ENCODE data around the gene SCAPER.

Gene SCAPER

GRCh38 chr15:76347482-76348055 is 557.6 kb downstream of the SCAPER start:
- Histone ChIP-seq H3K27me3 (ENCODE audit: low read depth, low read length) (no peaks in the 10 kb centered on the region), H4K20me1 (ENCODE audit: insufficient read depth, low read length) (peaks cover 5% of the 10 kb centered on the region; the same call in 1 of the 2 replicates), H3K4me3 (ENCODE audit: low read length) (peak overlapping the region; percentile 70), H3K27ac (ENCODE audit: low read length) (no peak overlapping the region), H3K9ac (ENCODE audit: low read length) (peak overlapping the region; percentile 56), H3K36me3 (replicated peaks; ENCODE audit: low read depth, low read length) (peaks cover 20% of the 10 kb centered on the region), H3K4me2 (ENCODE audit: low read length) (peak overlapping the region; percentile 61), H3K79me2 (ENCODE audit: low read length) (peaks cover 19% of the 10 kb centered on the region), H3K9me3 (ENCODE audit: insufficient read depth, low read length) (no peaks in the 10 kb centered on the region), H2AFZ (ENCODE audit: low read depth, low read length) (no peak overlapping the region), H3K4me1 (ENCODE audit: low read length) (no peaks in the 10 kb centered on the region)
- no peak for TF ChIP-seq CTCF (IDR thresholded peaks at IDR 0.05; ENCODE audit: low read depth, low read length)
- no peak for TF ChIP-seq EZH2phosphoT487 (IDR thresholded peaks at IDR 0.05; ENCODE audit: low read depth)

- Histone ChIP-seq H3K4me2 (ENCODE audit: low read length) (peak overlapping the region; percentile 61), H2AFZ (ENCODE audit: low read depth, low read length) (no peak overlapping the region; the same call in 1 of the 2 replicates), H4K20me1 (ENCODE audit: insufficient read depth, low read length) (peaks cover 5% of the 10 kb centered on the region; the same call in 1 of the 2 replicates), H3K36me3 (replicated peaks; ENCODE audit: low read depth, low read length) (peaks cover 24% of the 10 kb centered on the region), H3K79me2 (ENCODE audit: low read length) (peaks cover 23% of the 10 kb centered on the region), H3K9ac (ENCODE audit: low read length) (peak overlapping the region; percentile 56), H3K27me3 (ENCODE audit: low read depth, low read length) (no peaks in the 10 kb centered on the region), H3K27ac (ENCODE audit: low read length) (no peak overlapping the region), H3K4me1 (ENCODE audit: low read length) (no peaks in the 10 kb centered on the region), H3K9me3 (ENCODE audit: insufficient read depth, low read length) (no peaks in the 10 kb centered on the region), H3K4me3 (ENCODE audit: low read length) (peak overlapping the region; percentile 70)
- no peak for TF ChIP-seq EZH2phosphoT487 (IDR thresholded peaks at IDR 0.05; ENCODE audit: low read depth)
- no peak for TF ChIP-seq CTCF (IDR thresholded peaks at IDR 0.05; ENCODE audit: low read depth, low read length)
Measured at GRCh38 chr15:76346669-76347481, 558.3 kb downstream of the SCAPER start.

GRCh38 chr15:76345880-76346668 is 559.1 kb downstream of the SCAPER start:
- Histone ChIP-seq H3K36me3 (replicated peaks; ENCODE audit: low read depth, low read length) (peaks cover 32% of the 10 kb centered on the region), H3K27ac (ENCODE audit: low read length) (no peak overlapping the region), H3K79me2 (ENCODE audit: low read length) (peaks cover 29% of the 10 kb centered on the region), H2AFZ (ENCODE audit: low read depth, low read length) (no peak overlapping the region), H3K4me1 (ENCODE audit: low read length) (no peaks in the 10 kb centered on the region), H4K20me1 (ENCODE audit: insufficient read depth, low read length) (peaks cover 5% of the 10 kb centered on the region; the same call in 1 of the 2 replicates), H3K27me3 (ENCODE audit: low read depth, low read length) (no peaks in the 10 kb centered on the region), H3K4me2 (ENCODE audit: low read length) (peak overlapping the region; percentile 61), H3K4me3 (ENCODE audit: low read length) (peak overlapping the region; percentile 70), H3K9ac (ENCODE audit: low read length) (peak overlapping the region; percentile 56), H3K9me3 (ENCODE audit: insufficient read depth, low read length) (no peaks in the 10 kb centered on the region)
- TF ChIP-seq CTCF (IDR thresholded peaks at IDR 0.05; ENCODE audit: low read depth, low read length) (no peak), EZH2phosphoT487 (IDR thresholded peaks at IDR 0.05; ENCODE audit: low read depth) (no peak)

GRCh38 chr15:76345583-76345879 is 559.6 kb downstream of the SCAPER start:
- Histone ChIP-seq H4K20me1 (ENCODE audit: insufficient read depth, low read length) (peaks cover 5% of the 10 kb centered on the region; the same call in 1 of the 2 replicates), H3K4me2 (ENCODE audit: low read length) (peak overlapping the region; percentile 61; the same call in 1 of the 2 replicates), H3K27ac (ENCODE audit: low read length) (no peak overlapping the region), H2AFZ (ENCODE audit: low read depth, low read length) (no peak overlapping the region), H3K4me1 (ENCODE audit: low read length) (no peaks in the 10 kb centered on the region), H3K4me3 (ENCODE audit: low read length) (peak overlapping the region; percentile 70), H3K9ac (ENCODE audit: low read length) (peak overlapping the region; percentile 56; the same call in 1 of the 2 replicates), H3K36me3 (replicated peaks; ENCODE audit: low read depth, low read length) (peaks cover 38% of the 10 kb centered on the region), H3K27me3 (ENCODE audit: low read depth, low read length) (no peaks in the 10 kb centered on the region), H3K9me3 (ENCODE audit: insufficient read depth, low read length) (no peaks in the 10 kb centered on the region), H3K79me2 (ENCODE audit: low read length) (peaks cover 34% of the 10 kb centered on the region)
- TF ChIP-seq CTCF (IDR thresholded peaks at IDR 0.05; ENCODE audit: low read depth, low read length) (no peak), EZH2phosphoT487 (IDR thresholded peaks at IDR 0.05; ENCODE audit: low read depth) (no peak)

All from OCI-LY3 (cell line).